Measurements from ENCODE around the gene OR10H3.
"Not testable (repeated sequence)": the region's sequence is repeated elsewhere in the genome, so short reads cannot be mapped to it uniquely, and the experiment has no call there.

The OR10H3 gene

DNA sequence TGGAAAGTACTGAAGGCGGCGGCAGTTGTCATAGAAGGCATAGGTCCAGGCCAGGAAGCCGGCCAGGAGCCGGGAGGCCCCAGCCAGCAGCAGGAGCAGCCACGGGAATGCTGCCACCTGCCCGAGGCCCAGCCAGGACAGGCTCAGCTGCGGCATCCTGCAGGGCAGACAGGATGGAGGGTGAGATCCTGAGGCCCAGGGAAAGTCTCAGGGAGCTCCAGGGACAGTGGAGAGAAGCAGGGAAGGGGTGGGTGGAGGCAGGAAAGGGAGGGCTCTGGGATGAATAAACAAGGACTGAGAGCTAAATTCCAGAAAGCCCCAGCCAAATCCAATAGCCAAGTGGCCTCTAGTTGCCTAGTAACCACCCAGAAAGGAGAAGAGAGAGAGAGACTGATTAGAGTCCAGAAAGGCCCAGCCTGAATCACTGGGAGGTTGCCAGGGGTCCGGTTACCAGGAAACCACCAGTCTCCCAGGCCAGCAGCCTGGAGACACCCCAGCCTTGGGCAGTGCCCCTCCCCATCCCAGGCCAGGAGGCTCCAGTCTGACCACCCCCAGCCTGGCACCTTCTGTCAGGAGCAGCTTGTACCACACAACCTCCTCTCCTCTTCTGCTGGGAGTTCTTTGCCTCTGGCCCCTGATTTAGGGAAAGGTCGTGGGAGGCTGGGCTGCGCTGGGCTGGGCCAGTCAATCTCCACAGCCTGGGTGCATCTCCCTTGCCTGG, 42.1 kb downstream of the OR10H3 start:
- DNase-seq (ENCODE audit: low spot score): peak; percentile 24

DNA sequence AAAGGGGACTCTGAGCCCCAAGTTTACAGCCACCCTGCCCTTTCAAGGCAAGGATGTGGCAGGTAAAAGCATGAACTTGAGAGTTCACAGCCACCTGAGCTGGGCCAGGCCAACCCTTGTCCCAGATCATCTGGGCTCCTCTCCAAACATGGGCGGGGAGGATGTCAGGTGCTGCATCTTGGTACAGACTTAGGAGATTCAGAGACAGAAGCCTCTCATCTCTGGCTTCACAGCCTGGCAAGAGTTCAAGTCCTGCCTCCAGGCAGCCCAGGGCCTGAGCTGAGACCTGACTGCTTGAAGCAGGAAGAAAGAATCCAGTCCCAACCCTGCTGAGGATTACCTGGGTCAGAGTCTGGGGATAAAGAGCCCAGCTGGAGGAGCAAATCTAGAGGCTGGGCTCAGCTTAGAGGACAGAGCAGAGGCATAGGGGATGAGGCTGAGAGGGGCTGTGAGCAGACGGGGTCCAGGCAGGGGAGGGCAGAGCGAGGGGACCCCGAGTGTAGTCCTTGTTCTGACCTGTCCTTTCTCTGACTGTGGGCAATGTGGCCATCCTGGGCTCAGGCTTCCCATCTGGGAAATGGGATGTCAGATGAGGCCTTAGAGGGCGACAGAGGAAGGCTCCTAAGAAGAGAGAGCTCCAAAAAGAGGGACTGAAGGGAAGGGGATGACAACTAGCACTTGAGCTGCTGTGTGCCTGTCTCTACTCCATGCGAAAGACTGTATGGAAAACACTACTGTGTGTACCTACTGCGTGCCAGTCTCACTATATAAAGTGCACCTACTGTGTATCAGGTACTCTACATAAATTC, 43.0 kb downstream of the OR10H3 start:
- no peak for DNase-seq (ENCODE audit: low spot score)

DNA sequence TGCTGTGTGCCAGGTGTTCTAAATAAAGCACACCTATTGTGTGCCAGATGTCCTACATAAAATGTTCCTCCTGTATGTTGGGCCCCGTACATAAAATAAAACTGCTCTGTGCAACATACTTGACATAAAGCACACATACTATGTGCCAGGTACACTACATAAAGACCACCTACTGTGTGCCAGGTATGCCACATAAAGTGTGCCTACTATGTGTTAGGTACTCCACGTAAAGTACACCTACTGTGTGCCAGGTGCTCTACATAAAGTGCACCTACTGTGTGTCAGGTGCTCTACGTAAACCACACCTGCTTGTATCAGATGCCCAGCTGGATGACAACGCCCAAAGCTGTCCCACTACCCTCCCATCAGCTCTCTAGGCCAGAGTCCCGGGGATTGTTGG, 43.9 kb downstream of the OR10H3 start:
- no peak for DNase-seq (ENCODE audit: low spot score)

DNA sequence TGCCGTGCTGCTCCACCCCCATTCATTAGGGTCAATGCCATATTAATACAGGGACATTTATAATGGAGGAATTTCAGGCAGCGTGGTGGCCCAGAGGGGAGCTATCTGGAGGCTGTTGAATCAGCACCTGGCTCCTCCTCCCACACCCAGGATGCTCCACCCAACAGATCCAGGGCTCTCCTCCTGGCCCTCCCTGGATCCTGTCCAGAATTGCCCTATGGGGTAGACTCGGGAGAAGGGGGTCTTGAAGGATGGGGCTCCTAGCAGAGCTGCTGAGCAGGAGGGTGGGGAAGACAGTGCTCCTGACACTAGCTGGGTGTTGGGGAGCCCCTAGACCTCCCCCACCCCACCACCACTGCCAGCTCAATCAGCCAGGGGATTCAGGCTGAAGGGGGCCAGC, 44.4 kb downstream of the OR10H3 start:
- no peak for DNase-seq (ENCODE audit: low spot score)

DNA sequence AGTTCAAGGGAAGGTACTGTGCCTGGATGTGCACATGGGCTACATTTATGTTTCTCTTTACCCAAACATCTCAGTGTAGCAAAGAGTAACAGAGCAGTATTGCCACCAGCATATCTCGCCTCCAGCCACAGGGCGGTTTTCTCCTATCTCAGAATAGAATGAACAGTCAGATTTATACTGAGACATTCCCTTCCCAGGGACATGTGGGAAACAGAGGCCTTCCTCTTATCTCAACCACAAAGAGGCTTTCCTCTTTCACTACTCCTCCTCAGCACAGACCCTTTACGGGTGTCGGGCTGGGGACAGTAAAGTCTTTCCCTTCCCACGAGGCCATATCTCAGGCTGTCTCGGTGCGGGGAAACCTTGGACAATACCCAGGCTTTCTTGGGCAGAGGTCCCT, 45.1 kb downstream of the OR10H3 start:
- DNase-seq (ENCODE audit: low spot score): not testable (repeated sequence)

DNA sequence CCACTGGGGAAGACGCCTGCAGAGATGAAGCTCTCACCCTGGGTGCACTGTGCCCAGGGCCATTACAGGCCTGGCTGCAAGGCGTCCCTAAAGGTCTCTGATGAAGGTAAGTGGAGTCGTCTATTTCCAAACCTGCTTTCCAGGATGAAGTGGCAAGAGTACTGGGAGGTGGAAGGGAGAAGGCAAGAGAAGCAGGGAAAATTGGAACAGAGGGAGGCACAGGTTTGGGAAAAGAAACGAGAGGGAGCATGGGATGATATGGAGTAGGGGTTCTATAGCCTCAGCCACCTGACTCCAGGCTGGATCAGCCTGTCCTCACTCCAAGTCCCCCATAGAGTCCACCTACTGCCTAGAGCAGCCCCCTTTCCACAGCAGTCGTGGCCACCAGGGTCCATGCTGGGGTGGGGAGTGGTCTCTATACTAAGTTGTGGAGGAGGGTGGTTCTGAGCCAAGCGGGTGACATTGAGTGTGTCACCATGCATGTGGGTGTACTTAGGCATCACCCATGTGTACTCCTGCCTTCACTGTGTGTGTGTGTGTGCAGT, 49.9 kb downstream of the OR10H3 start, which contains the start of gene OR10H5:
TSS of gene OR10H5 (plus strand) at position 51 of the 545 bp plus-strand sequence. CDS start 6,388 bp downstream, outside the sequence.
- no peak for DNase-seq (ENCODE audit: low spot score)

DNA sequence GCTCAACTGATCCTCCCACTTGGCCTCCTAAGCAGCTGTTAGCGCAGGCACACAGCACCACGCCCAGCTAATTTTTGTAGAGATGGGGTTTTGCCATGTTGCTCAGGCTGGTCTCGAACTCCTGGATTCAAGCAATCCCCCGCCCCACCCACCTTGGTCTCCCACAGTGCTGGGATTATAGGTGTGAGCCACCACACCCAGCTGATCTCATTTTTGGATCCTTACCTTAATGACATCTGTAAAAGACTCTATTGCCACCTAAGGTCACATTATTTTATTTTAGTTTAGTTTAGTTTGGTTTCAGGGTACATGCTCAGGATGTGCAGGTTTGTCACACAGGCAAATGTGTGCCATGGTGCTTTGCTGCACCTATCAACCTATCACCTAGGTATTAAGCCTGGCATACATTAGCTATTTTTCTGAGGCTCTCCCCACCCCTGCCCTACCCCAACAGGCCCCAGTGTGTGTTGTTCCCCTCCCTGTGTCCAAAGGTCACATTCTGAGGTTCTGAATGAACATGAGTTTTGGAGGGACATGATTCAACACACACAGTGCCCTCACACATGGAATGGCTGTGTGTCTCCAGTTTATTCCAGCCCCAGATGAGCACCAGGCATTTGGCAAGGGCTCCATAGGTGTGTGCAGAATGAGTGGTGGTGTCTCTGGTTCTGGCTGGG, 50.9 kb downstream of the OR10H3 start:
- DNase-seq (ENCODE audit: low spot score): no peak

DNA sequence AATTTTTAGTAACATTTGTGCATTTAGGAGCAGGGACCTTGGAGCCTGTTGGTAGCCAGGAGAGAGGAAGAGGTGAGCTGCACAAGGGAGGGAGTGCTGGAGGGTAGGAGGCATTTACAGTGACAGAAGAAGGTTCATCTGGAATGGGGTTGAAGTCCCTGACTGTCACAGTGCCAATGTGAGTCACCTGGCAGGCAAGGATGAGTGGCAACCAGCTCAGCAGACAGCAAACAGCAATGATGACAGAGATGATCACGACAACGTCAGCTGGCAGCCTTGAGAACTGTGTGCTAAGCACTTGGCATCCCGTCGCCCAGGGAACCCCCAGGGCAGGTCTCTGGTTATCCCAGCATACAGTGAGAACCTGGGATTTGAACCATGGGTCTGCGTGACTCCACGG, 52.3 kb downstream of the OR10H3 start:
- peak; percentile 63 for DNase-seq (ENCODE audit: low spot score)
